Lower leg skin (tissue), 4 donors: Measurements from ENCODE around the gene LIF. TPM values are rescaled to one million over a fixed set of nuclear protein-coding genes. Genes with fewer than 3 reads are reported as not detected.

Experiments
- DNase-seq, 2 donors: peaks; one replicate each; pipeline ENCODE4 v3.0.0-alpha.2; 2019; ENCODE audit warnings: low spot score in 2 of 2
- H3K4me3 ChIP-seq: fragments of 200-600 bp; sonication (generic); 2 replicates; pipeline ENCODE4 v1.5.1; 2017; ENCODE audit warnings: mild to moderate bottlenecking, low read depth; ENCODE audit not compliant: poor library complexity, severe bottlenecking
- CTCF ChIP-seq, 3 donors: fragments of 450-650 bp; IDR thresholded peaks; one replicate each; pipeline ENCODE4 v1.5.1; 2016; ENCODE audit warnings: antibody characterized with exemption in 3 of 3, mild to moderate bottlenecking in 3 of 3, moderate library complexity in 2 of 3
- POLR2A ChIP-seq, 2 donors: fragments of 450-650 bp; IDR thresholded peaks; one replicate each; pipeline ENCODE4 v1.6.1; 2016 to 2017; ENCODE audit warnings: antibody characterized with exemption in 2 of 2, mild to moderate bottlenecking in 1 of 2, moderate library complexity in 1 of 2
- WGBS, 2 donors: methylation state at CpG; one replicate each; pipeline ENCODE4 v1.1.5; 2018; 5-methylcytosine and 5-hydroxymethylcytosine counted together
- intact Hi-C: fragments of 100-400 bp; cut with DNase I; formaldehyde crosslinking; loops from one replicate; pipeline ENCODE4 v1.15.0; 2023; ENCODE audit warnings: low total_unique reads
- total RNA-seq, 4 donors: library from RNA; depleted of rRNA; stranded (reverse); fragments of >200 nt; gene quantifications; one replicate each; pipeline ENCODE4 v1.1.0, GENCODE V29; 2016

The LIF gene
- total RNA-seq, 4 donors from 2014 or later: 5.2 to 11.8 (median 7.0) TPM

- whole genome bisulfite sequencing, 2 donors: 39 to 41% methylated on average over 16 of the region's 16 CpGs
- intact Hi-C loops: no loop called here
- DNase-seq: peak in 1 of 2 donors; percentile 94
- H3K4me3 ChIP-seq: no peak overlapping the region
- TF ChIP-seq CTCF (IDR thresholded peaks at IDR 0.05): no peak
- TF ChIP-seq POLR2A (IDR thresholded peaks at IDR 0.05): no peak
Observed at GRCh38 chr22:30206944-30207343, 39.6 kb downstream of the LIF start.

DNA sequence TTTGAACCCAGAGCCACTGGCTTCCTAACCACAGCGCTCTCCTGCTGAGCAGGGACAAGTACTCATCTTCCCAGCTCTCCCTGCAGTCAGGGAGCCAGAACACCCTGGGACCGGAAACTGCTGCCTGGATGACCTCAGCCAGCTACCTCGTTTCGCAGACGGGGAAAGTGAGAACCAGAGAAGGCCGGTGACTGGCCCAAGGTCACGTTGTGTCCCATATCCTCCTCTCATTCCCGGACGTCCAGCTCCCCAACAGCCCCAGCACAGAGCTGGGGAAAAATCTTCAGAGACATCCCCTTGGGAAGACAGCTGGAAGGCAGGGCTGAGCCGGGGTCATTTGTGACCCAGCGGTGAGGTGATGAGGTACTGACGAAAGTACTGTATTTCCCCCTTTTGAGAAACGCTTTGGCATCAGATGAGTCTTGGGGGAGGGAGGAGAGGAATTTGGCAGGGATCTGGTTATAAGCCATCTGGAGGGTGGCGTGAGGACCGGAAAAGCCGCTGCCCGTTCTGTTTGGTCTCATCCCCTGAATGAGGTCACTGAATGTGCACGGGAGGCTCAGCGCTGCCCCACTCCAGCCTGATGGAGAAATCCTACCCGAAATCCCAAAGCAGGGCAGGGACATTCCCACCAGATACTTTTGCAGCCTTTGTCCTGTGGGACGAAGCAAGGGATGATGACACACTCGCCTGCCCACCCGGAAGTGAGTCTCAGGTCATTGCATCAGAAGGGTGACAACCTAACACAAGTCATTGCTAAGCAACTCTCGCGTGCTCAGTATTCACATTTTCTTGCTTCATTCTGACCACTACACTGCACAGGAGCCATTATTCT, 41.1 kb downstream of the LIF start:
- intact Hi-C loops: no loop called here
- DNase-seq: peak; percentile 73 to 94
- 43 to 53% methylated on average over 25 of the region's 25 CpGs for WGBS, 2 donors
- TF ChIP-seq POLR2A (IDR thresholded peaks at IDR 0.05): no peak
- no peak for TF ChIP-seq CTCF (IDR thresholded peaks at IDR 0.05)
- no peak overlapping the region for H3K4me3 ChIP-seq

GRCh38 chr22:30204742-30205111, 41.8 kb downstream of the LIF start:
- TF ChIP-seq POLR2A (IDR thresholded peaks at IDR 0.05) (no peak), CTCF (IDR thresholded peaks at IDR 0.05) (no peak)
- intact Hi-C loops: no loop called here
- no peak overlapping the region for H3K4me3 ChIP-seq
- peak in 1 of 2 donors; percentile 93 for DNase-seq
- WGBS, 2 donors: 17% methylated on average over 10 of the region's 10 CpGs

- H3K4me3 ChIP-seq: no peak overlapping the region
- WGBS, 2 donors: 34 to 37% methylated on average over 7 of the region's 7 CpGs
- intact Hi-C loops: no loop called here
- DNase-seq: peak in 1 of 2 donors; percentile 84
- TF ChIP-seq POLR2A (IDR thresholded peaks at IDR 0.05) (no peak), CTCF (IDR thresholded peaks at IDR 0.05) (no peak)
Observed at GRCh38 chr22:30204015-30204741, 42.4 kb downstream of the LIF start.

DNA sequence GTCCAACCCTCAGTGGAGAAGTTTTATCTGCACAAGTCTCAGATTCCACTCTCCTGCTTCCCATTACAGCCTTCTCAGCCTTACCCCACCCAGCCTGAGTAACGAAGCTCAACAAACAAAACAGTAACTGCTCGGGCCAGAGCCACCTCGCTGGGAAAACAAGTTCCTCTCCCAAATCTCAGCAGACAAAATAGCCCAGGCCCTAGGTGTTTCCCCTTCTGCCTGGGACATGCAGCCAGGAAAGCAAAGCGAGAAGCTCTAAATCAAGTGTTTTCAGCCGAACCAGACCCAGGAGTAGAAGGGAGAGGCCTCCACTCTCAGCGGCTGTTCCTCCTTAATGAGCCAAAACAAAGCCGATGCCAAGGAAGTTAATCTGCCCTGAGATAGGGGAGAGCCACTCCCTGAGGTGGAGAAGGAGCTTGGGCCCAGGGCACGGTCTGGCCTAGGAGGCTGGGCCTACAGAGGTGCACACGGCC, 44.0 kb downstream of the LIF start:
- no peak overlapping the region for H3K4me3 ChIP-seq
- WGBS, 2 donors: 21 to 30% methylated on average over 9 of the region's 9 CpGs
- TF ChIP-seq CTCF (IDR thresholded peaks at IDR 0.05): no peak
- no peak for TF ChIP-seq POLR2A (IDR thresholded peaks at IDR 0.05)
- intact Hi-C loops: no loop called here
- DNase-seq: peak in 1 of 2 donors; percentile 87
